DND-41 (cell line): ENCODE data around the gene ARFIP2.

Experiments used
- EZH2 ChIP-seq: IDR thresholded peaks from 3 replicates; pipeline ENCODE4 v1.6.1; 2012; ENCODE audit warnings: borderline replicate concordance, low read depth, mild to moderate bottlenecking, moderate library complexity, low read length, inconsistent platforms; ENCODE audit not compliant: severe bottlenecking
- TF ChIP-seq, protein P1 (sequence below): IDR thresholded peaks from 2 replicates; pipeline ENCODE4 v1.5.1; 2012; ENCODE audit warnings: borderline replicate concordance, low read length, moderate library complexity, mild to moderate bottlenecking; ENCODE audit not compliant: poor library complexity, severe bottlenecking; ENCODE audit errors: extremely low read depth

DNA sequence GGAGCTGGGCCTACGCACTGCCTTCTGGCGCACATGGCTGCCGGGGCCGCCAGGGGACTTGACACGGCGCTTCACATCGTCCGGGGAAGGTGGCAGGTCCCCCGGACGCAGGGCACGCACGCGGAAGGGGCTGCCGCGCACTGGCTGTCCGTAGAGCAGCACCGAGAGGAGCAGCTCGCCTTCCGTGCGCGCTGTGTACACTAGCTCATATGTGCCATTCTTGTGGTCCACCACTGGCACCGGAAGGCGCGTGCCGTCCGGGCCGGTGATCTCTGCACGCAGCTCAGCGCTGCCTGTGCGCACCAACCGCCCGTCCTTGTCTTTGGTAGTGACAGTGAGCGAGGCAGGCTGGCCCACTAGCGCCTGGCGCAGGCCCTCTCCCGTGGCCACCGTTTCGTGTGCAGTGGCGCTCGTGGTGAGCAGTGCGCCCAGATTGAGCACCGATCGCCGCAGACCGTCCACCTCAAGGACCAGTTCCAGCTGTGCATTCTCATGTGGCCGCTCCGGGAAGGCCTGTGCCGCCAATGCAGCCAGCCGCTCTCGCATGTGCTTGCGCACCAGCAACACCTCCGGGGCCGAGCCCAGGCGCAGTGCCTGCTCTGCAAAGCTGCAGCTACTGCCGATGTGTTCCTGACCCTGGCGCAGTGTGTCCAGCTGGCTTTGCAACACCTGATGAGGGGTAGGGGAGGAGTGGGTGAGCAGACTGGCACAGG, 24.6 kb downstream of the ARFIP2 start:
- TF ChIP-seq, protein P1, sequence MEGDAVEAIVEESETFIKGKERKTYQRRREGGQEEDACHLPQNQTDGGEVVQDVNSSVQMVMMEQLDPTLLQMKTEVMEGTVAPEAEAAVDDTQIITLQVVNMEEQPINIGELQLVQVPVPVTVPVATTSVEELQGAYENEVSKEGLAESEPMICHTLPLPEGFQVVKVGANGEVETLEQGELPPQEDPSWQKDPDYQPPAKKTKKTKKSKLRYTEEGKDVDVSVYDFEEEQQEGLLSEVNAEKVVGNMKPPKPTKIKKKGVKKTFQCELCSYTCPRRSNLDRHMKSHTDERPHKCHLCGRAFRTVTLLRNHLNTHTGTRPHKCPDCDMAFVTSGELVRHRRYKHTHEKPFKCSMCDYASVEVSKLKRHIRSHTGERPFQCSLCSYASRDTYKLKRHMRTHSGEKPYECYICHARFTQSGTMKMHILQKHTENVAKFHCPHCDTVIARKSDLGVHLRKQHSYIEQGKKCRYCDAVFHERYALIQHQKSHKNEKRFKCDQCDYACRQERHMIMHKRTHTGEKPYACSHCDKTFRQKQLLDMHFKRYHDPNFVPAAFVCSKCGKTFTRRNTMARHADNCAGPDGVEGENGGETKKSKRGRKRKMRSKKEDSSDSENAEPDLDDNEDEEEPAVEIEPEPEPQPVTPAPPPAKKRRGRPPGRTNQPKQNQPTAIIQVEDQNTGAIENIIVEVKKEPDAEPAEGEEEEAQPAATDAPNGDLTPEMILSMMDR = no peak
- no peak for TF ChIP-seq EZH2
